MCF 10A (cell line): Measurements from ENCODE around the gene NPIPB9. TPM values are rescaled to one million over a fixed set of nuclear protein-coding genes. Genes with fewer than 3 reads are reported as not detected.
"Not testable (repeated sequence)": the region's sequence is repeated elsewhere in the genome, so short reads cannot be mapped to it uniquely, and the experiment has no call there.

Experiments used
- BruUV-seq: library from RNA; stranded (reverse); fragments of 400-500 nt; replicated peaks from 2 replicates; lab custom pipeline; 2021; lab: Mats Ljungman, UMichigan
- CTCF ChIA-PET: fragments of 300-600 bp; sonication (Branson Sonifier 250); formaldehyde crosslinking; extraction: SDS; loops from one replicate; lab custom pipeline; 2021; ENCODE audit warnings: antibody characterized with exemption, inconsistent platforms; lab: Yijun Ruan, JAX
- POLR2A ChIA-PET: fragments of 300-600, 350-650 bp; sonication (Branson Sonifier 250); formaldehyde crosslinking; extraction: SDS; loops from one replicate; lab custom pipeline; 2020; ENCODE audit warnings: antibody characterized with exemption, inconsistent platforms; lab: Yijun Ruan, JAX
- DNase-seq: peaks from one replicate; pipeline ENCODE4 v3.0.0-alpha.2; 2018; ENCODE audit not compliant: unreplicated experiment
- H3K27ac Mint-ChIP-seq: one replicate; pipeline ENCODE4 v1.8.0; 2022; ENCODE audit warnings: mild to moderate bottlenecking, low read depth, mixed read lengths; ENCODE audit not compliant: unreplicated experiment
- H3K27me3 Mint-ChIP-seq: one replicate; pipeline ENCODE4 v1.8.0; 2022; ENCODE audit warnings: mixed read lengths; ENCODE audit not compliant: insufficient read depth, unreplicated experiment
- H3K36me3 Mint-ChIP-seq: one replicate; pipeline ENCODE4 v1.8.0; 2022; ENCODE audit warnings: mild to moderate bottlenecking, moderate library complexity, mixed read lengths; ENCODE audit not compliant: insufficient read depth, unreplicated experiment
- H3K4me1 Mint-ChIP-seq: one replicate; pipeline ENCODE4 v1.8.0; 2022; ENCODE audit warnings: mixed read lengths; ENCODE audit not compliant: insufficient read depth, unreplicated experiment
- H3K4me3 Mint-ChIP-seq: one replicate; pipeline ENCODE4 v1.8.0; 2022; ENCODE audit warnings: mild to moderate bottlenecking, moderate library complexity, mixed read lengths; ENCODE audit not compliant: unreplicated experiment
- H3K9me3 Mint-ChIP-seq: one replicate; pipeline ENCODE4 v1.8.0; 2022; ENCODE audit warnings: mixed read lengths; ENCODE audit not compliant: unreplicated experiment
- CTCF ChIP-seq: fragments of 200-600 bp; IDR thresholded peaks from one replicate; pipeline ENCODE4 v1.8.0; 2022; ENCODE audit warnings: antibody characterized with exemption, mild to moderate bottlenecking; ENCODE audit not compliant: unreplicated experiment
- intact Hi-C: fragments of 100-400 bp; cut with micrococcal nuclease; formaldehyde crosslinking; loops from 2 replicates; pipeline ENCODE4 v1.14.1; 2022
- microRNA-seq: library from miRNA; unstranded; fragments of <30 nt; microRNA quantifications from one replicate; pipeline ENCODE4 v1.2.0, GENCODE V29; 2022
- total RNA-seq: library from RNA; stranded (reverse); gene quantifications from 2 replicates; pipeline ENCODE4 v1.2.3, GENCODE V29; 2022

The NPIPB9 gene
- total RNA-seq, 1 experiment from 2014 or later: 2.1 TPM

- H3K4me3 Mint-ChIP-seq: no peak overlapping the region
- BruUV-seq: no TSS peak
- peaks cover 12% of the 10 kb centered on the region for H3K4me1 Mint-ChIP-seq
- peak overlapping the region; percentile 63 for H3K27ac Mint-ChIP-seq
- no peak for TF ChIP-seq CTCF
- POLR2A ChIA-PET: interaction anchor here (0.6 kb wide), 1 partner anchor 19 kb away, joined by 4 read pairs; no protein-coding TSS in a partner anchor
- intact Hi-C loops: no loop called here
- CTCF ChIA-PET: interaction anchor here (0.6 kb wide), 1 partner anchor 157 kb away, joined by 3 read pairs; no protein-coding TSS in a partner anchor
- H3K27me3 Mint-ChIP-seq: no peaks in the 10 kb centered on the region
- H3K9me3 Mint-ChIP-seq: no peaks in the 10 kb centered on the region
- DNase-seq: no peak
- H3K36me3 Mint-ChIP-seq: peaks cover 9% of the 10 kb centered on the region
Observed at GRCh38 chr16:28820016-28820415, 68.4 kb downstream of the NPIPB9 start.

GRCh38 chr16:28820546-28820945 lies 69.0 kb downstream of the NPIPB9 start:
- DNase-seq, H3K27me3 Mint-ChIP-seq, BruUV-seq, intact Hi-C loops, H3K9me3 Mint-ChIP-seq: not testable (repeated sequence)
- peaks cover 14% of the 10 kb centered on the region for H3K36me3 Mint-ChIP-seq
- ChIA-PET POLR2A (interaction anchor here (0.6 to 5.4 kb wide), 3 partner anchors 19 to 106 kb away, joined by 4 to 104 read pairs (median 27); partner anchors contain the start of genes RABEP2 and TUFM), CTCF (interaction anchor here (0.6 kb wide), 1 partner anchor 157 kb away, joined by 3 read pairs; no protein-coding TSS in a partner anchor)
- peak overlapping the region; percentile 63 for H3K27ac Mint-ChIP-seq
- peaks cover 17% of the 10 kb centered on the region for H3K4me1 Mint-ChIP-seq
- peak overlapping the region; percentile 43 for H3K4me3 Mint-ChIP-seq

- peak overlapping the region; percentile 91 for H3K4me3 Mint-ChIP-seq
- POLR2A ChIA-PET: interaction anchor here (0.6 to 5.4 kb wide), 25 partner anchors 9 to 998 kb away, joined by 3 to 104 read pairs (median 4); partner anchors contain the start of genes MVP, NFATC2IP, RABEP2 and SH2B1
- no peaks in the 10 kb centered on the region for H3K27me3 Mint-ChIP-seq
- CTCF ChIA-PET: interaction anchor here (0.6 to 1.9 kb wide), 6 partner anchors 9 to 1234 kb away, joined by 3 to 11 read pairs (median 3); no protein-coding TSS in a partner anchor
- H3K36me3 Mint-ChIP-seq: peaks cover 29% of the 10 kb centered on the region
- no peak for TF ChIP-seq CTCF
- H3K9me3 Mint-ChIP-seq: no peaks in the 10 kb centered on the region
- TSS peak; percentile 56 for BruUV-seq
- peaks cover 28% of the 10 kb centered on the region for H3K4me1 Mint-ChIP-seq
- intact Hi-C loops: no loop called here
- no peak for DNase-seq
- H3K27ac Mint-ChIP-seq: peak overlapping the region; percentile 86
Observed at GRCh38 chr16:28821874-28822519, 70.4 kb downstream of the NPIPB9 start.

Small RNA genes within 50 kb of the gene (microRNA-seq; reads per million reads assigned to microRNA genes)
- gene MIR6862-2: not detected

Other genes starting within 250 kb of the NPIPB9 start
- not detected in 2 replicates for gene IL27, start 245.0 kb upstream of the NPIPB9 start, total RNA-seq
- 291 and 345 TPM in 2 replicates for gene NUPR1, start 212.8 kb upstream of the NPIPB9 start, total RNA-seq
- gene SGF29, start 197.9 kb upstream of the NPIPB9 start, total RNA-seq: 13.9 and 23.5 TPM in 2 replicates
- gene SULT1A2, start 154.7 kb upstream of the NPIPB9 start, total RNA-seq: 0.44 and 0.76 TPM in 2 replicates
- 4.2 and 5.3 TPM in 2 replicates for gene SULT1A1, start 141.7 kb upstream of the NPIPB9 start, total RNA-seq
- gene NPIPB8, start 113.7 kb upstream of the NPIPB9 start, total RNA-seq: not detected in 2 replicates
- gene EIF3C, start 40.3 kb upstream of the NPIPB9 start, total RNA-seq: 968 and 1,390 TPM in 2 replicates
- gene ATXN2L, start 71.2 kb downstream of the NPIPB9 start, total RNA-seq: 245 and 251 TPM in 2 replicates
- gene TUFM, start 94.6 kb downstream of the NPIPB9 start, total RNA-seq: 184 and 198 TPM in 2 replicates
- gene SH2B1, start 112.1 kb downstream of the NPIPB9 start, total RNA-seq: 27.3 and 31.5 TPM in 2 replicates
- gene ATP2A1, start 126.7 kb downstream of the NPIPB9 start, total RNA-seq: 0.23 and 1.7 TPM in 2 replicates
- 10.7 and 17.8 TPM in 2 replicates for gene RABEP2, start 173.5 kb downstream of the NPIPB9 start, total RNA-seq
- gene CD19, start 180.2 kb downstream of the NPIPB9 start, total RNA-seq: not detected in 2 replicates
- 39.5 and 41.3 TPM in 2 replicates for gene NFATC2IP, start 199.2 kb downstream of the NPIPB9 start, total RNA-seq
- gene SPNS1, start 223.0 kb downstream of the NPIPB9 start, total RNA-seq: 25.2 and 36.8 TPM in 2 replicates
- 4.4 and 4.8 TPM in 2 replicates for gene LAT, start 233.3 kb downstream of the NPIPB9 start, total RNA-seq